Vagina (tissue), 2 donors: ENCODE results near the gene KRTAP29-1. TPM values are rescaled to one million over a fixed set of nuclear protein-coding genes. Genes with fewer than 3 reads are reported as not detected.

ENCODE experiments used
- DNase-seq, 2 donors: peaks; one replicate each; pipeline ENCODE4 v3.0.0-alpha.2; 2017; ENCODE audit errors: extremely low spot score in 2 of 2
- H3K27ac ChIP-seq: fragments of 200-600 bp; sonication (generic); one replicate; pipeline ENCODE4 v1.5.1; 2019
- H3K27me3 ChIP-seq: fragments of 200-600 bp; sonication (generic); one replicate; pipeline ENCODE4 v1.5.1; 2019
- H3K36me3 ChIP-seq, 2 donors: fragments of 200-600 bp; sonication (generic); one replicate each; pipeline ENCODE4 v1.5.1; 2017 to 2019
- H3K4me1 ChIP-seq: fragments of 200-600 bp; sonication (generic); one replicate; pipeline ENCODE4 v1.5.1; 2019
- H3K4me3 ChIP-seq, 2 donors: fragments of 200-600 bp; sonication (generic); 1 replicate in 1 of 2; 2 replicates in 1 of 2; pipeline ENCODE4 v1.5.1; 2016 to 2019
- H3K9me3 ChIP-seq: fragments of 200-600 bp; sonication (generic); one replicate; pipeline ENCODE4 v1.5.1; 2019
- POLR2A ChIP-seq, 2 donors: fragments of 450-650 bp; IDR thresholded peaks; one replicate each; pipeline ENCODE4 v1.6.1; 2017; ENCODE audit warnings: antibody characterized with exemption in 2 of 2, mild to moderate bottlenecking in 2 of 2, moderate library complexity in 2 of 2
- POLR2AphosphoS5 ChIP-seq, 2 donors: sonication (generic); formaldehyde crosslinking; IDR thresholded peaks; one replicate each; pipeline ENCODE4 v1.9.0; 2017; ENCODE audit warnings: antibody characterized with exemption in 2 of 2, mild to moderate bottlenecking in 2 of 2, low read depth in 1 of 2; ENCODE audit not compliant: insufficient read depth in 1 of 2
- intact Hi-C: fragments of 100-400 bp; cut with DNase I; formaldehyde crosslinking; loops from one replicate; pipeline ENCODE4 v1.15.1; 2023
- total RNA-seq: library from RNA; depleted of rRNA; stranded (reverse); fragments of >200 nt; gene quantifications from one replicate; pipeline ENCODE4 v1.2.3, GENCODE V29; 2016
- TF ChIP-seq, protein P1 (sequence below), 3 experiments: fragments of 450-650 bp in 2 of 3; fragments of 200-600 bp in 1 of 3; sonication (generic) in 1 of 3; IDR thresholded peaks; one replicate each; pipeline ENCODE4 v1.5.1; 2017 to 2019; ENCODE audit warnings: antibody characterized with exemption in 3 of 3, mild to moderate bottlenecking in 2 of 3, moderate library complexity in 2 of 3

The KRTAP29-1 gene
- total RNA-seq, 1 donor from 2014 or later = not detected

DNA sequence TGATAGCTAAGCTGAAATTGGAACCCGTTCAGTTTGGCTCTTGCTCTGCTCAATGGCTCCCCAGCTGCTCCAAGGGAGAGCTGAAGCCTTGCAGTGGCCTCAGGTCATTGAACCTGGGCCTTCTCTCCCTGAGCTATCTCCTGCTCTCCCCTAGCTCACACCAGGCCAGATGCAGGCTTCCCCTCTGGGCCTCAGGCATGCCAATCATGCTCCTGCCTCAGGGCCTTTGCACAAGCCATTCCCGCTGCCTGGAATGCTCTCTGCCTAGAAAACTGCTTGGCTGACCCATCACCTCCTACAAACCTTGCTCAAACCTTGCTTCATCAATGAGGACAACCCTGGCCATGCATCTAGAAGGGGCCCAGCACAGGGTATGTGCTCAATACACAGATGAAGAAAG lies 29.6 kb upstream of the KRTAP29-1 start:
- Histone ChIP-seq H3K4me1 (peaks cover 15% of the 10 kb centered on the region), H3K4me3 (no peak overlapping the region), H3K27me3 (no peaks in the 10 kb centered on the region), H3K36me3 (no peaks in the 10 kb centered on the region), H3K27ac (no peak overlapping the region), H3K9me3 (no peaks in the 10 kb centered on the region)
- TF ChIP-seq POLR2AphosphoS5 (IDR thresholded peaks at IDR 0.05; ENCODE audit: insufficient read depth in 1 of 2, low read depth in 1 of 2) (no peak), POLR2A (IDR thresholded peaks at IDR 0.05) (no peak)
- TF ChIP-seq, protein P1, sequence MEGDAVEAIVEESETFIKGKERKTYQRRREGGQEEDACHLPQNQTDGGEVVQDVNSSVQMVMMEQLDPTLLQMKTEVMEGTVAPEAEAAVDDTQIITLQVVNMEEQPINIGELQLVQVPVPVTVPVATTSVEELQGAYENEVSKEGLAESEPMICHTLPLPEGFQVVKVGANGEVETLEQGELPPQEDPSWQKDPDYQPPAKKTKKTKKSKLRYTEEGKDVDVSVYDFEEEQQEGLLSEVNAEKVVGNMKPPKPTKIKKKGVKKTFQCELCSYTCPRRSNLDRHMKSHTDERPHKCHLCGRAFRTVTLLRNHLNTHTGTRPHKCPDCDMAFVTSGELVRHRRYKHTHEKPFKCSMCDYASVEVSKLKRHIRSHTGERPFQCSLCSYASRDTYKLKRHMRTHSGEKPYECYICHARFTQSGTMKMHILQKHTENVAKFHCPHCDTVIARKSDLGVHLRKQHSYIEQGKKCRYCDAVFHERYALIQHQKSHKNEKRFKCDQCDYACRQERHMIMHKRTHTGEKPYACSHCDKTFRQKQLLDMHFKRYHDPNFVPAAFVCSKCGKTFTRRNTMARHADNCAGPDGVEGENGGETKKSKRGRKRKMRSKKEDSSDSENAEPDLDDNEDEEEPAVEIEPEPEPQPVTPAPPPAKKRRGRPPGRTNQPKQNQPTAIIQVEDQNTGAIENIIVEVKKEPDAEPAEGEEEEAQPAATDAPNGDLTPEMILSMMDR (IDR thresholded peaks at IDR 0.05) = no peak
- intact Hi-C loops = no loop called here
- peak in 1 of 2 donors; percentile 69 for DNase-seq

DNA sequence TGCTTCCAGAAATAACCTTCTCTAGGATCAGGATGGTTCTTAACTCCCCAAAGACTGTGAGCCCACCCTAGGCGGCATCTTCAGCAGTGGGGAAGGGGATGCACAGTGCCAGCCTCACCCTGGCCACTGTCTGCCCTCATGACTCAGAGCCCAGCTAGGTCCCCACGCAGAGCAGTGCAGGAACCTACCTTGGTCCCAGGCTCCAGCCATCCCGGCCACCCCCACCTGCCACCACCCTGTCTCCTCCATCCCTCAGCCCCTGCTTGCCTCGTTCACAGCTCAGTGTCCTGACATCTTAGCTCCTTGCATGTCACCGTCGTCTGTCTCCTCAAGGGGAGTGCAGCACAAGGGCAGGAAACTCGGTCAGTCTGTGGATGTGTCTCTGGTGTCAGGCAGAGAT lies 29.0 kb upstream of the KRTAP29-1 start:
- Histone ChIP-seq H3K4me1 (peaks cover 15% of the 10 kb centered on the region), H3K27ac (no peak overlapping the region), H3K9me3 (no peaks in the 10 kb centered on the region), H3K36me3 (no peaks in the 10 kb centered on the region), H3K27me3 (no peaks in the 10 kb centered on the region), H3K4me3 (no peak overlapping the region)
- DNase-seq = peak in 1 of 2 donors; percentile 25
- intact Hi-C loops = no loop called here
- TF ChIP-seq POLR2A (IDR thresholded peaks at IDR 0.05) (no peak), POLR2AphosphoS5 (IDR thresholded peaks at IDR 0.05; ENCODE audit: insufficient read depth in 1 of 2, low read depth in 1 of 2) (no peak)
- TF ChIP-seq, protein P1 (IDR thresholded peaks at IDR 0.05) = no peak

GRCh38 chr17:41329279-41329948 lies 26.8 kb upstream of the KRTAP29-1 start:
- TF ChIP-seq POLR2A (IDR thresholded peaks at IDR 0.05) = no peak
- TF ChIP-seq, protein P1 (IDR thresholded peaks at IDR 0.05) = peak in 2 of 3 experiments; percentile 3 to 46
- TF ChIP-seq POLR2AphosphoS5 (IDR thresholded peaks at IDR 0.05; ENCODE audit: insufficient read depth in 1 of 2, low read depth in 1 of 2) = no peak
- no peaks in the 10 kb centered on the region for H3K9me3 ChIP-seq
- no peaks in the 10 kb centered on the region for H3K27me3 ChIP-seq
- no peak for DNase-seq
- intact Hi-C loops = no loop called here
- no peak overlapping the region for H3K27ac ChIP-seq
- peaks cover 2% of the 10 kb centered on the region for H3K4me1 ChIP-seq
- H3K4me3 ChIP-seq = no peak overlapping the region
- no peaks in the 10 kb centered on the region for H3K36me3 ChIP-seq

DNA sequence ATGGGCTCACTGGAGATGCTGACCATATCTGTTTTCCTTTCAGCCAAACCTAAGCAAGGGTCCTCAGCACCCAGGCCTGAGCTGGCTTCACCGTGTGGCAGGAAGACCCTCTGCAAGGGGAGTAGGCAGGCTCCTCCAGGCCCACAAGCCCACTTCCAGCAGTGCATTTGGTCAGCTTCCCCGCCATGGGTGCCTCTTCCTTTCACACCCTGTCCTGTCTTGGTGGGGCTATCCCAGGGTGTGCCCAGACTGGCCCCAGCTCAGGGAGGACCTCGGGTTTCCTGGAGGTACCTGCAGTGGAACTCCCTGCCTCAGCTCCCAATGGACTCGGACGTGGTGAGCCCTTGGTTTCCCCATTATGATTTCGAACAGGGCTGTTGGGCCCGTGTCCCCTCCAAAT lies 25.6 kb upstream of the KRTAP29-1 start:
- Histone ChIP-seq H3K9me3 (no peaks in the 10 kb centered on the region), H3K4me1 (no peaks in the 10 kb centered on the region), H3K27me3 (no peaks in the 10 kb centered on the region), H3K36me3 (no peaks in the 10 kb centered on the region), H3K27ac (no peak overlapping the region), H3K4me3 (no peak overlapping the region)
- intact Hi-C loops = no loop called here
- DNase-seq = peak in 1 of 2 donors; percentile 74
- TF ChIP-seq, protein P1 (IDR thresholded peaks at IDR 0.05) = no peak
- TF ChIP-seq POLR2AphosphoS5 (IDR thresholded peaks at IDR 0.05; ENCODE audit: insufficient read depth in 1 of 2, low read depth in 1 of 2) = no peak
- TF ChIP-seq POLR2A (IDR thresholded peaks at IDR 0.05) = no peak

GRCh38 chr17:41327411-41328120 lies 24.9 kb upstream of the KRTAP29-1 start:
- TF ChIP-seq POLR2A (IDR thresholded peaks at IDR 0.05) (no peak), POLR2AphosphoS5 (IDR thresholded peaks at IDR 0.05; ENCODE audit: insufficient read depth in 1 of 2, low read depth in 1 of 2) (no peak)
- TF ChIP-seq, protein P1 (IDR thresholded peaks at IDR 0.05) = no peak
- Histone ChIP-seq H3K36me3 (no peaks in the 10 kb centered on the region), H3K4me1 (peaks cover 4% of the 10 kb centered on the region), H3K27me3 (no peaks in the 10 kb centered on the region), H3K9me3 (no peaks in the 10 kb centered on the region), H3K27ac (no peak overlapping the region), H3K4me3 (no peak overlapping the region)
- intact Hi-C loops = no loop called here
- DNase-seq = peak in 1 of 2 donors; percentile 80
